Subcutaneous adipose tissue (tissue), 4 donors: ENCODE data around the gene FXYD4. TPM values are rescaled to one million over a fixed set of nuclear protein-coding genes. Genes with fewer than 3 reads are reported as not detected.

Experiments used
- total RNA-seq, 4 donors: library from RNA; depleted of rRNA; stranded (reverse); fragments of >200 nt; gene quantifications; one replicate each; pipeline ENCODE4 v1.1.0, GENCODE V29; 2016
- TF ChIP-seq, protein P1 (sequence below): fragments of 450-650 bp; IDR thresholded peaks from one replicate; pipeline ENCODE4 v1.5.1; 2016; ENCODE audit warnings: low read depth, mild to moderate bottlenecking, control low read depth, antibody characterized with exemption, moderate library complexity

The FXYD4 gene
- total RNA-seq, 4 donors from 2014 or later: not detected

DNA sequence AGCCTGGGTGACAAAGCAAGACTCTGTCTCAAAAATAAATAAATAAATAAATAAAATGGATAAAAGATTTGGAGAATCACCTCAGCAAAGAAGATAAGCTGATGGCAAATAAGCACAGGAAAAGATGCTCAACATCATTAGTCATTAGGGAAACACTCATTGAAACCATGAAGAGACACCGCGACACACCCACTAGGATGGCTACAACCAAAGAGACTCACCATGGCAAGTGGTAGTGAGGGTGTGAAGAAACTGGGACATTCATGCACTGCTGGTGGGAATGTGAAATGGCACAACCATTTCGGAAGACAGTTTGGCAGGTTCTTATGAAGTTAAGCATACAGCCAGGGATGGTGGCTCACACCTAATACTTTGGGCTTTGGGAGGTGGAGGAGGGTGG, 37.8 kb upstream of the FXYD4 start:
- TF ChIP-seq, protein P1, sequence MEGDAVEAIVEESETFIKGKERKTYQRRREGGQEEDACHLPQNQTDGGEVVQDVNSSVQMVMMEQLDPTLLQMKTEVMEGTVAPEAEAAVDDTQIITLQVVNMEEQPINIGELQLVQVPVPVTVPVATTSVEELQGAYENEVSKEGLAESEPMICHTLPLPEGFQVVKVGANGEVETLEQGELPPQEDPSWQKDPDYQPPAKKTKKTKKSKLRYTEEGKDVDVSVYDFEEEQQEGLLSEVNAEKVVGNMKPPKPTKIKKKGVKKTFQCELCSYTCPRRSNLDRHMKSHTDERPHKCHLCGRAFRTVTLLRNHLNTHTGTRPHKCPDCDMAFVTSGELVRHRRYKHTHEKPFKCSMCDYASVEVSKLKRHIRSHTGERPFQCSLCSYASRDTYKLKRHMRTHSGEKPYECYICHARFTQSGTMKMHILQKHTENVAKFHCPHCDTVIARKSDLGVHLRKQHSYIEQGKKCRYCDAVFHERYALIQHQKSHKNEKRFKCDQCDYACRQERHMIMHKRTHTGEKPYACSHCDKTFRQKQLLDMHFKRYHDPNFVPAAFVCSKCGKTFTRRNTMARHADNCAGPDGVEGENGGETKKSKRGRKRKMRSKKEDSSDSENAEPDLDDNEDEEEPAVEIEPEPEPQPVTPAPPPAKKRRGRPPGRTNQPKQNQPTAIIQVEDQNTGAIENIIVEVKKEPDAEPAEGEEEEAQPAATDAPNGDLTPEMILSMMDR: no peak

DNA sequence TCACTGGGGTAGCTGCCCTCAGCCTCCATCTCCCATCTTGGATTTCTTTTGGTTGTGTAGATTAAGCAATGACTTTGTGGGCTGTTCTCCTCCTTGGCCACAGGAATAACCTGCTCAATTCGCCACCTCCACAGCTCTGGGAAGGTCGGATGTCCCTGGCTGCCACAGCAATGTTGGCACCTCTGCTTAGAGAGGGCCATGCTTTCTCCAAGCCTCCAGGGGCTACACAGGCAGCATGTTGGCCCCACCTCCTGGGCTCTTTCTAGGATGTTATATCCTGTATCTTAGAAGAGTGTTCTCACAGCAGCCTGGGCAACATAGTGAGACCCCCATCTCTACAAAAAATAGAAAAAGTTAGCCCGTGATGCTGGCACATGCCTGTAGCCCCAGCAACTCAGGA, 35.4 kb upstream of the FXYD4 start:
- TF ChIP-seq, protein P1: no peak

DNA sequence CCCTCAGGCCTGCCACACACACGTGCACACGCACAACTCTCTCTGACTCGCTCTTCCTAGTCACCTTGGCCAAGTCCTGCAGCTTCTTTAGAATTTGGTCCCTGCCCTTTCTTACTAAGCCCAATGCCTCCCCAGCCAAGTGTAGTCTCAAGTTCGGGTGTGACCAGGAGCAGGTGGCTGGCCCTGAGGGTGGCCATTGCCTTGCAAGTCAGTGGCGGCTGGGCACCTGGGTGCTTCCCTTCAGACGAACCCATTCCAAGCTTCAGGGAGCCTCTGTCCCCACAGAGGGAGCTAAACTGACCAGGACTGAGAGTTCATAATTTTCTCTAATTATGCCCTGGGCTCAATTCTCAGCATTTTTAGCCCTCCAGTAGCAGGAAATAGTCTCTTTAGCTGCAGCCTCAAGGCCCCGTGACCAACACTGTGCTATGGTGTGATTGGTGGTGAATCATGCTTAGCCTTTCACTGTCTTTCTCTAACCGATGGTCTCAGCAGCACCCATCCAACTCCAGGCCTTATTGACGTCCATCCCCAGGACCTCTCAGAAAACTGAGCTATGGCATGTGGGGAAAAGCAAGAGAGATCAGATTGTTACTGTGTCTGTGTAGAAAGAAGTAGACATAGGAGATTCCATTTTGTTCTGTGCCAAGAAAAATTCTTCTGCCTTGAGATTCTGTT, 34.7 kb upstream of the FXYD4 start:
- TF ChIP-seq, protein P1: no peak

DNA sequence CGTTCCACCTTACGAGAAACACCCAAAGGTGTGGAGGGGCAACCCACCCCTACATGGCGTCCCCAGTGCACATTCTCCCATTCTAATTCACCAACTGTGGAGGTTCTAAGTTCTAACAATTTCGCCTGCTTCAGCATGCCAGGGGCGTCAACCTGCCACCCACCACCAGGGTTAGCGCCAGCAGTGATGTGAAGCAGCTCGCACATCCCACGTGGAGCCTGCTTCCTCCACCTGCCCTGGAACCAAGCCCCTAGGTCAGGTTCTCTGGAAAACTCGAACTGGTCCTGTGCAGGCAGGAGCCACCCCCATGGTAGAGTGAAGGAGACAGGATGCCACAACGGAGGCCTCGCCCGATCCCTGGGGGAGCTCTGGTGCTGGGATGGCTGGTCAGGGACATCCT, 33.3 kb upstream of the FXYD4 start:
- TF ChIP-seq, protein P1: no peak

DNA sequence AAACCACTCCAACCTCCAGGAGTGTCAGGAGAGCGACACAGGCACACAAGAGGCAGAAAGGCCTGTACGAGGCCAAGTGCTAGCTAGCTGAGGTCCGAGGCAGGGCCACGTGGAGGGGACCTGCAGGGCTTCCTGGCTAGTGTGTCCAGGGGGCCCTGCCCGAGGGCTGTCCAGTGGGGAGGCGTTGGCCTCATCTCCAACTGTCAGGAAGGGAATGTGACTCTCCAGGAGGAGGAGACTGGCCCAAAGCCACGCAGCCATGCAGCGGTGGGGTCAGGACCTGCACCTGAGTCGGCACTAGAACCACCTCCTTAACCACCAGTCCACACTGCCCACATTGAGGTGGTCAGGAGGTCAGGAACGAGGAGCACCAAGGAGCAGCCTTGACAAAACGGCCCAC, 32.3 kb upstream of the FXYD4 start:
- TF ChIP-seq, protein P1: no peak

DNA sequence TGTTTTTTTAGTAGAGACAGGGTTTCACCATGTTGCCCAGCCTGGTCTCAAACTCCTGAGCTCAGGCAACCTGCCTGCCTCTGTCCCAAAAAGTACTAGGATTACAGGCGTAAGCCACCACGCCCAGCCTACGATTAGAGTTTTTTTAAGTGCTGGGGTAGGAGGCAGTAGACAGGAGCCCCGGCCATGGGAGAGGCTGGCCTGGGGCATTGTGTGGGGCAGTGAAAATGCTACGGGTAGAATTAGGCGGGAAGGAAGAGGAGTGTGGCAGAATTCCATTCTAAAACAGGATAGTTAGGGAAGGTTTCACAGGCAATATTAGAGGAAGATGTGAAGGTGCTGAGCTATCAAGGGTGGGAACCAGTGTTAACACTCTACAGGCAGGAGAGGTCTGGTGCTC, 31.3 kb upstream of the FXYD4 start:
- TF ChIP-seq, protein P1: no peak

DNA sequence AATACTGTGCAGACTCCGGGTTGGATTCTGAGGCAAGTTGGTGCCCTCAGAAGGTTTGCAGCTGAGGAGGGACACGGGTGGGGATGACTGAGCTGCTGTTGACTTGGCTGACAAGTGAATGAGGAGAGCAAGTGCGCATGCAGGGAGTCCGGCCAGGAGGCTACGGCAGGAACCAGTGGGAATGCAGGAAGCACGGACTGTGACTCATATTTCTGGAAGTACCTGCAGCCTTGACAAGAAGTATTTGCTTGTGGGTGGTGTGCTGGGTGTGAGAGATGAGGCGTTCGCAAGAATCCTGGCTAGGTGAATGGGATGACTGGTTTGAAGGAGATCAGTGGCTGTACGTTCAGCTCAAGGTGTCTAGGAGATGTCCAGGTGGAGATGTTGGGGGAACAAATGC, 30.8 kb upstream of the FXYD4 start:
- TF ChIP-seq, protein P1: no peak
